IMR-90 (cell line): ENCODE measurements around the gene SLC9A5. TPM values are rescaled to one million over a fixed set of nuclear protein-coding genes. Genes with fewer than 3 reads are reported as not detected.
A peak's percentile ranks its signal among the peaks of the same experiment; 100 is the strongest.

ENCODE experiments used
- ATAC-seq: fragments of 200-7000 bp; cut with Tn5 transposase; 2 replicates; pipeline ENCODE4 v1.9.1; 2020; ENCODE audit warnings: low read depth, mild to moderate bottlenecking, moderate library complexity
- BruUV-seq: library from RNA; stranded (reverse); fragments of 400-500 nt; replicated peaks from 2 replicates; lab custom pipeline; 2021; lab: Mats Ljungman, UMichigan
- CTCF ChIA-PET: fragments of 300-600 bp; formaldehyde crosslinking; extraction: SDS; loops from one replicate; lab custom pipeline; 2021; ENCODE audit warnings: antibody characterized with exemption; lab: Yijun Ruan, JAX
- POLR2A ChIA-PET: fragments of 300-600 bp; sonication (Branson Sonifier 250); formaldehyde crosslinking; loops from one replicate; lab custom pipeline; 2022; ENCODE audit warnings: antibody characterized with exemption; ENCODE audit not compliant: unreplicated experiment; lab: Charles Lee
- DNase-seq: peaks from one replicate; pipeline ENCODE4 v3.0.0; 2013
- H2AFZ ChIP-seq: replicated peaks from 2 replicates; pipeline ENCODE3; 2013; ENCODE audit warnings: low read length, mild to moderate bottlenecking; ENCODE audit not compliant: poor library complexity
- H2AK5ac ChIP-seq: 2 replicates; pipeline ENCODE4 v1.6.1; 2013; ENCODE audit warnings: low read depth, low read length, inconsistent platforms
- H2AK9ac ChIP-seq: replicated peaks from 2 replicates; pipeline ENCODE3; 2013; ENCODE audit warnings: mild to moderate bottlenecking, low read depth, low read length, moderate library complexity; ENCODE audit not compliant: poor library complexity
- H2BK120ac ChIP-seq: 2 replicates; pipeline ENCODE4 v1.6.1; 2013; ENCODE audit warnings: low read depth, low read length, inconsistent platforms
- H2BK15ac ChIP-seq: 3 replicates; pipeline ENCODE4 v1.6.1; 2013; ENCODE audit warnings: low read depth, low read length, inconsistent platforms
- H2BK20ac ChIP-seq: 2 replicates; pipeline ENCODE4 v1.6.1; 2013; ENCODE audit warnings: low read depth, mild to moderate bottlenecking, inconsistent platforms, low read length, moderate library complexity
- H2BK5ac ChIP-seq: 2 replicates; pipeline ENCODE4 v1.6.1; 2013; ENCODE audit warnings: mild to moderate bottlenecking, low read depth, low read length, inconsistent platforms; ENCODE audit not compliant: poor library complexity, severe bottlenecking
- H3K14ac ChIP-seq: replicated peaks from 2 replicates; pipeline ENCODE4 v1.6.1; 2013; ENCODE audit warnings: low read depth, low read length, inconsistent platforms
- H3K18ac ChIP-seq: 2 replicates; pipeline ENCODE4 v1.6.1; 2013; ENCODE audit warnings: low read depth, low read length, control low read depth
- H3K23ac ChIP-seq: 2 replicates; pipeline ENCODE4 v1.6.1; 2013; ENCODE audit warnings: low read depth, low read length, inconsistent platforms
- H3K27ac ChIP-seq: 2 replicates; pipeline ENCODE4 v1.5.1; 2013; ENCODE audit warnings: mild to moderate bottlenecking, control low read depth, low read length; ENCODE audit not compliant: insufficient read depth
- H3K27me3 ChIP-seq: 2 replicates; pipeline ENCODE4 v1.6.1; 2013; ENCODE audit warnings: low read length; ENCODE audit not compliant: control insufficient read depth, insufficient read depth
- H3K36me3 ChIP-seq: 2 replicates; pipeline ENCODE4 v1.6.1; 2013; ENCODE audit warnings: low read length, mixed read lengths; ENCODE audit not compliant: control insufficient read depth, insufficient read depth
- H3K4ac ChIP-seq: 2 replicates; pipeline ENCODE4 v1.6.1; 2013; ENCODE audit warnings: low read depth, low read length, inconsistent platforms
- H3K4me1 ChIP-seq: 2 replicates; pipeline ENCODE4 v1.6.1; 2013; ENCODE audit warnings: low read length, mixed read lengths; ENCODE audit not compliant: control insufficient read depth, insufficient read depth
- H3K4me2 ChIP-seq: 2 replicates; pipeline ENCODE4 v1.6.1; 2013; ENCODE audit warnings: low read depth, mild to moderate bottlenecking, control low read depth, low read length, moderate library complexity
- H3K4me3 ChIP-seq: 2 replicates; pipeline ENCODE4 v1.5.1; 2013; ENCODE audit warnings: low read depth, mild to moderate bottlenecking, control low read depth, low read length, moderate library complexity; ENCODE audit not compliant: insufficient read depth
- H3K56ac ChIP-seq: 2 replicates; pipeline ENCODE4 v1.6.1; 2013; ENCODE audit warnings: low read length, inconsistent platforms; ENCODE audit not compliant: insufficient read depth; ENCODE audit errors: extremely low read depth
- H3K79me1 ChIP-seq, 2 experiments: 2 replicates each; pipeline ENCODE4 v1.6.1; 2013; ENCODE audit warnings: low read length in 2 of 2, inconsistent platforms in 1 of 2, low read depth in 1 of 2
- H3K9ac ChIP-seq: 2 replicates; pipeline ENCODE4 v1.6.1; 2013; ENCODE audit warnings: low read depth, low read length, control low read depth
- H3K9me1 ChIP-seq: 2 replicates; pipeline ENCODE4 v1.6.1; 2013; ENCODE audit warnings: low read length, inconsistent platforms; ENCODE audit not compliant: insufficient read depth
- H3K9me3 ChIP-seq: 2 replicates; pipeline ENCODE4 v1.6.1; 2013; ENCODE audit warnings: low read length; ENCODE audit not compliant: control insufficient read depth, insufficient read depth
- H4K20me1 ChIP-seq: 2 replicates; pipeline ENCODE4 v1.6.1; 2013; ENCODE audit warnings: low read length, inconsistent platforms; ENCODE audit not compliant: insufficient read depth
- H4K5ac ChIP-seq: 2 replicates; pipeline ENCODE4 v1.6.1; 2013; ENCODE audit warnings: mild to moderate bottlenecking, low read depth, low read length, control low read depth
- H4K8ac ChIP-seq, 2 experiments: 2 replicates each; pipeline ENCODE4 v1.6.1; 2013; ENCODE audit warnings: low read depth in 2 of 2, low read length in 2 of 2, control low read depth in 1 of 2, inconsistent platforms in 1 of 2
- H4K91ac ChIP-seq: 2 replicates; pipeline ENCODE4 v1.6.1; 2013; ENCODE audit warnings: low read depth, low read length, inconsistent platforms; ENCODE audit not compliant: insufficient read depth
- BHLHE40 ChIP-seq: fragments of 150-350 bp; IDR thresholded peaks from 2 replicates; pipeline ENCODE4 v1.6.1; 2016; ENCODE audit warnings: mild to moderate bottlenecking, low read depth, low read length
- CEBPB ChIP-seq: IDR thresholded peaks from 2 replicates; pipeline ENCODE4 v1.6.1; 2012; ENCODE audit warnings: low read depth, low read length, improper control_type of control experiment
- CTCF ChIP-seq: conservative IDR thresholded peaks from 2 replicates; pipeline ENCODE4 v1.5.1; 2012; ENCODE audit warnings: mild to moderate bottlenecking, low read depth, low read length, improper control_type of control experiment
- MXI1 ChIP-seq: IDR thresholded peaks from 2 replicates; pipeline ENCODE4 v1.6.1; 2012; ENCODE audit warnings: low read depth, mild to moderate bottlenecking, low read length, moderate library complexity, borderline replicate concordance
- NFE2L2 ChIP-seq: fragments of 150-350 bp; IDR thresholded peaks from 2 replicates; pipeline ENCODE4 v1.6.1; 2016; ENCODE audit warnings: low read depth, mild to moderate bottlenecking, low read length
- POLR2A ChIP-seq: IDR thresholded peaks from 2 replicates; pipeline ENCODE4 v1.6.1; 2012; ENCODE audit warnings: mild to moderate bottlenecking, low read depth, low read length
- RAD21 ChIP-seq: IDR thresholded peaks from 2 replicates; pipeline ENCODE4 v1.6.1; 2012; ENCODE audit warnings: low read length, improper control_type of control experiment
- RFX5 ChIP-seq: IDR thresholded peaks from 2 replicates; pipeline ENCODE4 v1.8.0; 2012; ENCODE audit warnings: low read depth, mild to moderate bottlenecking, low read length, moderate library complexity
- SMC3 ChIP-seq: fragments of 150-350 bp; IDR thresholded peaks from 2 replicates; pipeline ENCODE4 v1.6.1; 2016; ENCODE audit warnings: low read depth, mild to moderate bottlenecking, antibody characterized with exemption, low read length, moderate library complexity
- WGBS, 2 experiments: methylation state at CpG; one replicate each; pipeline versions ENCODE4 v1.1.5 to v1.1.7; 2013; ENCODE audit warnings: missing lambda C conversion rate in 2 of 2; ENCODE audit not compliant: insufficient read length in 1 of 2; ENCODE audit errors: extremely low coverage in 2 of 2; 5-methylcytosine and 5-hydroxymethylcytosine counted together
- dilution Hi-C: fragments of 300-500 bp; cut with HindIII; formaldehyde crosslinking; loops from one replicate; pipeline ENCODE4 v1.14.3; 2018; ENCODE audit warnings: low sequenced_read_pairs; ENCODE audit not compliant: unreplicated experiment
- in situ Hi-C: fragments of 300-500 bp; cut with MboI; formaldehyde crosslinking; loops from 3 replicates; pipeline ENCODE4 v1.14.3; 2019; ENCODE audit warnings: low sequenced_read_pairs, inconsistent platforms, mixed read lengths
- intact Hi-C: fragments of 100-400 bp; cut with micrococcal nuclease; formaldehyde crosslinking; loops from 2 replicates; pipeline ENCODE4 v1.10.0; 2022
- polyA plus RNA-seq, 3 experiments: library from polyadenylated mRNA; depleted of rRNA; stranded (reverse); fragments of >200 nt; gene quantifications; 2 replicates each; pipeline ENCODE4 v1.2.3, GENCODE V29; 2012; ENCODE audit warnings: low replicate concordance in 1 of 3
- total RNA-seq: library from RNA; depleted of rRNA; stranded (reverse); fragments of >200 nt; gene quantifications from 2 replicates; pipeline ENCODE4 v1.2.3, GENCODE V29; 2012
- TF ChIP-seq, protein P1 (sequence below): fragments of 150-350 bp; IDR thresholded peaks from 2 replicates; pipeline ENCODE4 v1.6.1; 2017; ENCODE audit warnings: mild to moderate bottlenecking, antibody characterized with exemption, low read length, low read depth
- TF ChIP-seq, protein P2 (sequence below): fragments of 150-350 bp; IDR thresholded peaks from 2 replicates; pipeline ENCODE4 v1.6.1; 2016; ENCODE audit warnings: low read depth, mild to moderate bottlenecking, low read length, moderate library complexity, borderline replicate concordance

Gene SLC9A5
- total and polyA plus RNA-seq, 2 of the 4 experiments (the other 2 are of a cell fraction): 1.8 to 5.7 TPM

DNA sequence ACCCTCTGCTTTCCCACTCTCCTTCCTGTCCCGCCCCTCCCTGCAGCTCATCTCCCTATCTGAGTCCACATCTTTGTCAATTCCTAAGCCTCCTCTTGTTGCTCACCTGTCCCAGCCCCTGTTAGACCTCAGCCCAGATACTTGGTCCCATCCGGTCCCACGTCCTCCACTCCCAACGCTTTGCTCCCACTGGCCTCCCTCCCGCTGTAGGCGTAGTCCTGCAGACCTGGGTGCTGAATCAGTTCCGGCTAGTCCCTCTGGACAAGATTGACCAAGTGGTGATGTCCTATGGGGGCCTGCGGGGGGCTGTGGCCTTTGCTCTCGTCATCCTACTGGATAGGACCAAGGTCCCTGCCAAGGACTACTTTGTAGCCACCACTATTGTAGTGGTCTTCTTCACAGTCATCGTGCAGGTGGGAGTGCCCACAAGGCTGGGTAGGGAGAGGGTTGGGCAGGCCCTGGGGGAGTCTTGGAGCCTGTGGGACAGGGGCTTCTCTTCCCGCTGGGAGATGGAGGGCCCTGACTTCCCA, 8.0 kb downstream of the SLC9A5 start:
- Histone ChIP-seq H3K4me2 (no peak overlapping the region), H3K4me1 (peaks cover 2% of the 10 kb centered on the region; the same call in 1 of the 2 replicates), H2AK9ac (peak overlapping the region; percentile 14), H3K9me1 (no peaks in the 10 kb centered on the region), H3K4ac (no peak overlapping the region), H2AFZ (no peak overlapping the region), H3K23ac (no peak overlapping the region), H3K27ac (no peak overlapping the region), H3K36me3 (peaks cover 18% of the 10 kb centered on the region), H4K91ac (no peak overlapping the region), H2BK20ac (no peak overlapping the region), H3K27me3 (no peaks in the 10 kb centered on the region), H3K18ac (no peak overlapping the region), H3K4me3 (no peak overlapping the region), H4K5ac (no peak overlapping the region), H4K8ac (no peak overlapping the region), H3K9me3 (no peaks in the 10 kb centered on the region), H2BK15ac (no peak overlapping the region), H3K79me1 (no peaks in the 10 kb centered on the region), H3K9ac (no peak overlapping the region), H2BK5ac (no peak overlapping the region), H4K20me1 (no peaks in the 10 kb centered on the region), H2BK120ac (no peak overlapping the region), H2AK5ac (no peak overlapping the region), H3K56ac (no peak overlapping the region), H3K14ac (no peak overlapping the region)
- no peak for DNase-seq
- 100% methylated on average over 1 of the region's 11 CpGs; no CpG with 5 or more reads in 1 of the 2 experiments for WGBS, 2 experiments
- in situ Hi-C loops (loop anchor here (10.0 kb wide), 1 partner anchor 198 kb away; no protein-coding TSS in a partner anchor), intact Hi-C loops (no loop called here), dilution Hi-C loops (no loop called here)
- no TSS peak for BruUV-seq
- TF ChIP-seq BHLHE40 (no peak), NFE2L2 (no peak), CEBPB (no peak), RAD21 (no peak), POLR2A (no peak), RFX5 (no peak), CTCF (no peak), SMC3 (no peak), MXI1 (no peak)
- TF ChIP-seq, protein P1, sequence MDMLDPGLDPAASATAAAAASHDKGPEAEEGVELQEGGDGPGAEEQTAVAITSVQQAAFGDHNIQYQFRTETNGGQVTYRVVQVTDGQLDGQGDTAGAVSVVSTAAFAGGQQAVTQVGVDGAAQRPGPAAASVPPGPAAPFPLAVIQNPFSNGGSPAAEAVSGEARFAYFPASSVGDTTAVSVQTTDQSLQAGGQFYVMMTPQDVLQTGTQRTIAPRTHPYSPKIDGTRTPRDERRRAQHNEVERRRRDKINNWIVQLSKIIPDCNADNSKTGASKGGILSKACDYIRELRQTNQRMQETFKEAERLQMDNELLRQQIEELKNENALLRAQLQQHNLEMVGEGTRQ: no peak
- TF ChIP-seq, protein P2, sequence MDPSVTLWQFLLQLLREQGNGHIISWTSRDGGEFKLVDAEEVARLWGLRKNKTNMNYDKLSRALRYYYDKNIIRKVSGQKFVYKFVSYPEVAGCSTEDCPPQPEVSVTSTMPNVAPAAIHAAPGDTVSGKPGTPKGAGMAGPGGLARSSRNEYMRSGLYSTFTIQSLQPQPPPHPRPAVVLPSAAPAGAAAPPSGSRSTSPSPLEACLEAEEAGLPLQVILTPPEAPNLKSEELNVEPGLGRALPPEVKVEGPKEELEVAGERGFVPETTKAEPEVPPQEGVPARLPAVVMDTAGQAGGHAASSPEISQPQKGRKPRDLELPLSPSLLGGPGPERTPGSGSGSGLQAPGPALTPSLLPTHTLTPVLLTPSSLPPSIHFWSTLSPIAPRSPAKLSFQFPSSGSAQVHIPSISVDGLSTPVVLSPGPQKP: no peak
- no peak for ATAC-seq
- POLR2A ChIA-PET: no interaction called here
- CTCF ChIA-PET: no interaction called here
